HG03025 (cell line): ENCODE results near the gene KCNG2.
"Not testable (repeated sequence)": the region's sequence is repeated elsewhere in the genome, so short reads cannot be mapped to it uniquely, and the experiment has no call there.

Source experiments
- ATAC-seq: cut with Tn5 transposase; IDR thresholded peaks from one replicate; pipeline ENCODE4 v1.9.1; 2021; ENCODE audit warnings: mild to moderate bottlenecking, moderate library complexity; ENCODE audit not compliant: unreplicated experiment, low FRiP score

KCNG2 gene, protein sequence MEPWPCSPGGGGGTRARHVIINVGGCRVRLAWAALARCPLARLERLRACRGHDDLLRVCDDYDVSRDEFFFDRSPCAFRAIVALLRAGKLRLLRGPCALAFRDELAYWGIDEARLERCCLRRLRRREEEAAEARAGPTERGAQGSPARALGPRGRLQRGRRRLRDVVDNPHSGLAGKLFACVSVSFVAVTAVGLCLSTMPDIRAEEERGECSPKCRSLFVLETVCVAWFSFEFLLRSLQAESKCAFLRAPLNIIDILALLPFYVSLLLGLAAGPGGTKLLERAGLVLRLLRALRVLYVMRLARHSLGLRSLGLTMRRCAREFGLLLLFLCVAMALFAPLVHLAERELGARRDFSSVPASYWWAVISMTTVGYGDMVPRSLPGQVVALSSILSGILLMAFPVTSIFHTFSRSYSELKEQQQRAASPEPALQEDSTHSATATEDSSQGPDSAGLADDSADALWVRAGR

DNA sequence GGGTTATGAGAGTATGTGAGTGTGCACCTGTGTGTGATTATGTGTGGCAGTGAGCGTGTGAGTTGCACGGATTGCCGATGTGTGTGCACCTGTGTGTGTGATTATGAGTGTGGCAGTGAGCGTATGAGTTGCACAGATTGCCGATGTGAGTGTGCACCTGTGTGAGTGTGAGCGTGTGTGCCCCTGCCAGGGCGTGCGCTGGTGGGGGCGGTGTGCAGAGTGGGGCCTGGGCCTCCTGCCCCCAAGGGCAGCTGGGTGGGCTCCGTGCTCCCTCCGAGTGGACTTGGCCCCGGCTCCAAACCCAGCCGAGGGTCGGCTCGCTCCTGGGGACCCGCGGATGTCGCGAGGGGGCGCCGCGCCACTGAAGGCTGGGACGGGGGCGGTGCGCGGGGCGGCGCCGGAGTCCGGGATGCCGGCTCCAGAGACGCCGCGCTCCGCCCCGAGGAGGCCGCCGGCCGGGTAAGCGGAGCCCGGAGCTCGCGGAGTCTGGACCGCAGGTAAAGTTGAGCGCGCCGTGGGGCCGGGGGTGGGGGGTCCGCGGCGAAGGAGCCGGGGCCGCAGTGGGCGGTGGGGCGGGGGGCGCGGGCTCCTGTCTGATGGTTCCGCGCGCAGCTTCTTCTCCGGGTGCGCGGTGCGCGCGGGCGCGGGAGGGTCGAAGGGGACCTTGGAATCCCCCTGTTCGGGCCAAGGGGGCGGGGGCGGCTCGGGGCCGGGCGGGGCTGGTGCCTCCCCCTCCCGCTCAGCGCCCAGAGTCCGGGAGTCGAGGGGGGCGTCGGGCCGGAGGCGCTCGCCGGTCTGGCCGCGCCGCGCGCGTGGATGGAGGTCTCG is at the start of gene KCNG2:
KCNG2 (plus strand) TSS at position 421 of the 828 bp plus-strand sequence. CDS start 65,730 bp downstream, outside the sequence.
- no peak for ATAC-seq

DNA sequence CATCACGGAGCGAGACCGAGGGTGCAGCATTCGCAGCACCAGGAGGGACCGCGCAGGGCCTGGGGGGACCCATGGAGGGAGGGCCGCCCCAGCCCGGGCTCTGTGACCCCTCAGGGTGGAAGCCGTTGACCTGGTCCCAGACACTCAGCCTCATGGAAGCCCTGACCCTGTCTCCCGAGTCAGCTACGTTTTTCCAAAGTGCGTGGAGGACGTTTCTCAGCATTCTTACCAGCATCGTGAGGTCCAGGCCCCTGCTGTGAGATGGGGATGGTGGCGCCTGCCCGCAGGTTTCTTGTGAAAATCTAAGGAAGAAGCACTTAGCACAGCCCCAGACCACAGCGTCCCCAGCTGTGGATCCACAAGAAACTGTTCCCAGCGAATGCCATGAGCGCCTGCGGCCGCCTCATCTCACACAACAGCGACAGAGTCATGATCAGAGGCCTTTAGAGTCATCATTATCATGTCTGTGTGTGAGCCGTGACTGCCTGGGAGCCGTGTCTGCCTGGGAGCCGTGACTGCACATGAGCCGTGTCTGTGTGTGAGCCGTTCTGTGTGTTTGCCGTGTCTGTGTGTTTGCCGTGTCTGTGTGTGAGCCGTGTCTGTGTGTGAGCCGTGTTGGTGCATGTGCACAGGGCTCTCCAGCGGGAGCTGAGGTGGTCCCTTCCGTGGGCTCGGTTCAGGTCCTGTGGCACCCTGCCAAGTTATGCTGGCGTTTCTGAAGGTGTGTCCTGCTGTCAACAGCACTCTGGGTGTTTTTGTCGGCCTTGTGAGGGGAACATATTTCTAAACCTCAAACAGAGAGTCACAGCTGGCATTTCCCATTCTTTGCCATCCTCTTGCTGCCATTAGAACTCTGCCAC is 49.2 kb upstream of the KCNG2 start:
- no peak for ATAC-seq

- no peak for ATAC-seq
Observed at GRCh38 chr18:79749251-79750191, 48.2 kb upstream of the KCNG2 start.

- no peak for ATAC-seq
Observed at GRCh38 chr18:79750980-79751571, 46.7 kb upstream of the KCNG2 start.

DNA sequence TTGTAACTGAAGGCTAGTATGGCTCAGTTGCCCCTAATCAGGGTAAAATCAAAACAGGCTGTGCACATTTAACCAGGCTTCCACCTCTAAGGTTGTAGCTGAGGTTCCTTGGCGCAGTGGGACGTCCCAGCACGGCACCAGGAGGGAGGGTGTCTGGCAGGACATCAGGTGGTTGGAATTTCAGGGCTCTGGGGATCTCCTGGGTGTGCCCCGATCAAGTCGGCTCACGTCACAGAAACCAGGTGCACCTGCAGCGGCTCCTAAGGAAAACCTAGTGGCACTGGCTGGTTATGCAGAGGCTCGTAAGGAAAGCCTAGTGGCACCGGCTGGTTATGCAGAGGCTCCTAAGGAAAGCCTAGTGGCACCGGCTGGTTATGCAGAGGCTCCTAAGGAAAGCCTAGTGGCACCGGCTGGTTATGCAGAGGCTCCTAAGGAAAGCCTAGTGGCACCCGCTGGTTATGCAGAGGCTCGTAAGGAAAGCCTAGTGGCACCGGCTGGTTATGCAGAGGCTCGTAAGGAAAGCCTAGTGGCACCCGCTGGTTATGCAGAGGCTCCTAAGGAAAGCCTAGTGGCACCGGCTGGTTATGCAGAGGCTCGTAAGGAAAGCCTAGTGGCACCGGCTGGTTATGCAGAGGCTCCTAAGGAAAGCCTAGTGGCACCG is 45.7 kb upstream of the KCNG2 start:
- ATAC-seq: not testable (repeated sequence)

DNA sequence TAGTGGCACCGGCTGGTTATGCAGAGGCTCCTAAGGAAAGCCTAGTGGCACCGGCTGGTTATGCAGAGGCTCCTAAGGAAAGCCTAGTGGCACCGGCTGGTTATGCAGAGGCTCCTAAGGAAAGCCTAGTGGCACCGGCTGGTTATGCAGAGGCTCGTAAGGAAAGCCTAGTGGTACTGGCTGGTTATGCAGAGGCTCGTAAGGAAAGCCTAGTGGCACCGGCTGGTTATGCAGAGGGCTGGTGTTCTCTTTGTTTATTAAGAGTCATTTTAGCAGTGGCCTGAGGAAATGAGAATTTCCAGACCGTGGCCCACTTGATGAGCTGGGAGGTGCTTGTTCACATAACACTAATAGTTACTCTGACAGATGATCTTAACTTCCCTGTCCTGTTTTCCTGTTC is 44.8 kb upstream of the KCNG2 start:
- ATAC-seq: not testable (repeated sequence)

DNA sequence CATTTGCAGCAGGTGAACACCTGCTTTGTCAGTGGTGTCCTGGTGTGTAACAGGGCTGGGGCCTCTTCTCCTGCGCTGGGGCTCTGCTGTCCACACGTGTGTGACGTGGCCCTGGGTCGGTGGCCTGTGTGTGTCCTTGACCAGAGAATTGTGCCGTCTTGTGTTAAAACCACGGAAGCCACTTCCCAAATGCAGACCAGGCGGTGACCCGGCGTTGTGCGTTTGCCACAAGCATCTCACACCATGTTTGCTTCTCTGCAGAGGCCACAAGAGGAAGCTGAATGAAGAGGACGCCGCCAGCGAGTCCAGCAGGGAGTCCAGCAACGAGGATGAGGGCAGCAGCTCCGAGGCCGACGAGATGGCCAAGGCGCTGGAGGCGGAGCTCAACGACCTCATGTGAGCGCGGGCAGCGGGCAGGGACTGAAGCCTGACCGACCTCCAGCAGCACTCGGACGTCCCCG is 44.3 kb upstream of the KCNG2 start:
- no peak for ATAC-seq

DNA sequence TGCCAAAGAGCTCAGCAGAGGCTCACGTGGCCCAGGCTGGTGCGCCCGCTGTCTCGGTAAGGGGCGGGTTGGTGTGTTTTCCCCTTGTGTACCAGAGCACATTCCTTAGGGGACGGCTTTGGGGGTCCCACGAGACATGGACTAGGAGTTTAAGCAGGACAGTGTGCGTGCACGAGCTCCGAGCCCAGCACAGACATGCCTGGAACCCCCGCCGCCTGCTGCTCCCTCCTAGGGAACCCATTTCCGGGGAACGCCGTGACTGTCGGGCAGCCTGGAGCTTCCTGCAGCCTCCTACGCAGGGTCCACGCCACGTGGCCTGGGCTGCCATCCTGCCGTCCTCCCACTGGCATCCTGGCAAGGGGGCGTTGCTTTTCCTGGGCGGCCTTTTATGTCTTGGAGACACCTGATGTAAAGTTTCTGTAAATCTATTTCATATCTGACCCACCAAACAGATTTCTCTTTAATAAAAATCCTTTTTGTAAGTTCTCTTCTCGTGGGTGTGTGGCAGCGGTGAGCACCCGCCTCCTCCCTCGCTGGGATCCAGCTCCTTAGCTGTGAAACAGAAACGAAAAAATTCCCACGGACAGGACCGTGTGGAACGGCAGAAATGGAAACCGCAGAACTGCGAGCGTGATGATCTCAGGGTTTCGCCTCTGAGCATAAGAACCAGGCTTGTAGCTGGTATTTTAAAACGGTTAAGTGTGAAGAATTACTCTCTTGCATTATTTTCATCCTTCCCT is 43.5 kb upstream of the KCNG2 start:
- ATAC-seq: no peak

GRCh38 chr18:79754831-79755351 is 42.8 kb upstream of the KCNG2 start:
- ATAC-seq: no peak

- ATAC-seq: no peak
Observed at GRCh38 chr18:79755496-79756142, 42.1 kb upstream of the KCNG2 start.

DNA sequence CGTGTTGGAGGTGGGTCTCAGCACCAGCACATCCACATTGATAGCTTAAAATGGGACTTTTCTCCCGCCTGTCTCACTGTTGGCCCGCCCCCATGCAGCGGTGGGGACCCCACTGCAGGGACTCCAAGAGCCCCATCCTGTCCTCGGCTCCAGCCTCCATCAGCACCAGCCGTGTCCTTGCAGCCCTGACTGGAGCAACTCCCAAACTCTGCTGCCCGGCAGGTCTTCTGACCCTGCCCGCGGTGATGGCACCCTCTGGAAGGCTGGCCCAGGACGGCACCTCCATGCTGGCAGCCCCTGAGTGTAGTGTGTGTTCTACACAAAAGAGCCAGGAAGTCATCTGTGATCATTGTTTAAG is 41.6 kb upstream of the KCNG2 start:
- no peak for ATAC-seq

DNA sequence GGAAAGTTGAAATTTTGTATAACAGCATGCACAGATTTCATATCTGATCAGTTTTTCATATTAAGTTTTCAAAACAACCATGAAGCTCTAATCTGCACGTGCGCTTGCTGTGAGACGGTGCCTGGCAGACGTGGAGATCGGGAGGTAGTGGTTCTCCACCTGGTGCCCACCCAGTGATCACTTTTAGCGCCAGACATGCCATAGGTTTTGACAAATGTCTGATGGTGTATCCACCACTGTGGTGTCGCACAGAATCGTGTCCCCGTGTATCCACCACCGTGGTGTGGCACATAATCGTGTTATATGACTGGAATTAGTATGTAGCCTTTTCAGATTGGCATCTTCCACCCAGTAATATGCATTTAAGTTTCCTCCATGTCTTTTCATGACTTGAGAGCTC is 40.9 kb upstream of the KCNG2 start:
- no peak for ATAC-seq

DNA sequence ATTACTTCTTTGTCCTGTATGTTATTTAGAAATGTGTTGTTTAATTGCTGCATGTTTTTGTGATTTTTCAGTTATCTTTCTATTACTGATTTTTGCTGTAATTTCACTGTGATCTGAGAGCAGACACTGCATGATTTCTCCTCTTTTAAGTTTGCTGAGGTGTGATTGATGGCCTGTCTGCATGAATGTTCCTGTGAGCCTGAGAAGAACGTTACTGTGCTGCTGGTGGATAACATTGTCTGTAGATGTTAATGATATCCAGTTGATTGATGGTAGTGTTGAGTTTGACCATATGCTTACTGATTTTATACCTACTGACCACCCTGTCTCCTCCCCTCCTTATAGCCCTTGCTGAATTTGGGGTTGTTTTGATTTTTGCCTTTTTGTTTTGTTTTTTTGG is 37.4 kb upstream of the KCNG2 start:
- no peak for ATAC-seq

- no peak for ATAC-seq
Observed at GRCh38 chr18:79760881-79761280, 36.9 kb upstream of the KCNG2 start.

DNA sequence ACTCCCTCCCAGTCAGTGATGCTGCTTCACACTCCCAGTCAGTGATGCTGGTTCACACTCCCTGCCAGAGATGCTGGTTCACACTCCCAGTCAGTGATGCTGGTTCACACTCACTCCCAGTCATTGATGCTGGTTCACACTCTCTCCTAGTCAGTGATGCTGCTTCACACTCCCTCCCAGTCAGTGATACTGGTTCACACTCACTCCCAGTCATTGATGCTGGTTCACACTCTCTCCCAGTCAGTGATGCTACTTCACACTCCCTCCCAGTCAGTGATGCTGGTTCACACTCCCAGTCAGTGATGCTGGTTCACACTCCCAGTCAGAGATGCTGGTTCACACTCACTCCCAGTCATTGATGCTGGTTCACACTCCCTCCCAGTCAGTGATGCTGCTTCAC is 34.3 kb upstream of the KCNG2 start:
- ATAC-seq: no peak

GRCh38 chr18:79764131-79764530 is 33.6 kb upstream of the KCNG2 start:
- ATAC-seq: no peak
